ENCODE data around the gene ST7.

ST7 gene

DNA sequence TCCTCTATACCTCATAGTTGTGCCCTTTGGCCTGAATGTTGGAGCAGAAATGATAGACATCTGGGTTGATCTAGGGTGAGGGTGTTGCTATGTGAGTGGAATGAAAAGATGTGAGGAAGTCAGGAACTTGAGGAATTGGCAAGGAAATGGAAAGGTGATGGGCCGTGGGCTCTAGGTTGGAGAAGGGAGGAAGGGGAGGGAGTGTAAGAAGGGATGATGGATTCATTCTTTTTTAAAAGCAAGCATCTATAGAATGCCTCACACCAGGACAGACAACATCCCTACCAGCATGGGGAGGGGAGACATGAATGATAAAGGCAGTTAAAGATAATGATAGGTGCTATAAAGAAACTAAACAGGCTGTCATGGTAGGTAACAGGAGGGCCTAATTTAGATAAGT lies 201.4 kb downstream of the ST7 start:
- DNase-seq (ENCODE audit: low read depth in 2 of 2): no peak

DNA sequence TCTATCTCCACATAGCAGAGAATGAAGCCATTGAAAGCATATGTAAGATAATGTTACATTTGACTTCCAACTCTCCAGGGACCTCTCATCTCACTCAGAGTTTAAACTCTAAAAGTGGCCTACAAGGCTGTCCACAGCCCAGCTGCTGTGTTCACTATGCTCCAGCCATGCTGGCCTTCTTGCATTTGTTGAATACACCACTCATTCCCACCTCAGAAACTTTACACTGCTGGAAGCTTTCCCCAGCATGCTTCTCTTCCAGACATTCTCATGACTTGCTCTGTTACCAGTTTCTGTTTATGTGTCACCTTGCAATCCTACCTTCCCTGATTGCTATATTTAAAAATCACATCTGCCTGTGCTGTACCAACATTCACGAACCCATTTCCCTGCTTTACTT lies 202.4 kb downstream of the ST7 start:
- no peak for DNase-seq (ENCODE audit: low read depth in 2 of 2)

DNA sequence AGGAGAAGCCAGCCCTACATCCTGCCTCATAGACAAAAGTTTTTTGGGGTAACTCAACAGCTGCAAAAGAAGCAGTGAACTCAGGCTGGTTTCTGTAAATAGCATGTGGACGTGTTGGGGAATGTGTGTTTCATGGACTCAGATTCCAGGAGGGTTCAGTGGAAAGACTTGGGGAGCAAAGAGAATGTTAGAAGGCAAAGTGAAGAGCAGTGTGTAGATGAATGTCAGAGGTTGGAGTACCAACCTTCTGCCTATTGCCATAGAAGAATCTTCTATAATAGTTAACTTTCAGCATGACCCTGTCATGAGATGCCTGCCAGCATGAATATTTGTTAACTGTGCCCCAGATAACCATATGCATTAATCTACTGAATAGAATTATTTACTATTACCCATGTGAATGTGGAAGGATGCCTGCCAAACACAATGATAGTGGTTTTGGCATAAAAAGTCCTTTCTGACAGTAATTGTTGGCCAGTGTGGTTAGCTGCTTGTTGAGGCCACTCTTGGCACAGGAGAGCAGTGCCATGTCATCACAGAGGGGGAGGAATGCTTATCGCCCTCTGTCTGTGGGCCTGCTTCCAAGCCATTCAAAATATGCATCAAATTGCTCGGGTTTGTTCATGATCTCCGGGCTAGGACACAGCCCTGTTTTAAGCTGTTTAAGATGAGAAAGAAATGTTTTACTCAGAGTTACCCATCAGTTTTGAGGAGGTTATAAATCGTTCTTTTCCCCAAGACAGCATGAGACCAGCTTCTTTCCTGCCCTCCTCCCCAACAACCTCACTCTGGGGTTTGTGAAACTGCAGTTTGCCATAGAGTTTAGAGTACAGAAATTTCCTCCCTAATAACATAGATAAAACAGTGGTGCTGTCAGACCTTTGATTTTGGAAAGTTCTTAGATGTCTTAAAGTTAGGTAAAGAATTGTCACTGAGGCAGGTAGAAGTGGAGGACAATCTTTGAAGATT lies 204.2 kb downstream of the ST7 start:
- DNase-seq (ENCODE audit: low read depth in 2 of 2): no peak

DNA sequence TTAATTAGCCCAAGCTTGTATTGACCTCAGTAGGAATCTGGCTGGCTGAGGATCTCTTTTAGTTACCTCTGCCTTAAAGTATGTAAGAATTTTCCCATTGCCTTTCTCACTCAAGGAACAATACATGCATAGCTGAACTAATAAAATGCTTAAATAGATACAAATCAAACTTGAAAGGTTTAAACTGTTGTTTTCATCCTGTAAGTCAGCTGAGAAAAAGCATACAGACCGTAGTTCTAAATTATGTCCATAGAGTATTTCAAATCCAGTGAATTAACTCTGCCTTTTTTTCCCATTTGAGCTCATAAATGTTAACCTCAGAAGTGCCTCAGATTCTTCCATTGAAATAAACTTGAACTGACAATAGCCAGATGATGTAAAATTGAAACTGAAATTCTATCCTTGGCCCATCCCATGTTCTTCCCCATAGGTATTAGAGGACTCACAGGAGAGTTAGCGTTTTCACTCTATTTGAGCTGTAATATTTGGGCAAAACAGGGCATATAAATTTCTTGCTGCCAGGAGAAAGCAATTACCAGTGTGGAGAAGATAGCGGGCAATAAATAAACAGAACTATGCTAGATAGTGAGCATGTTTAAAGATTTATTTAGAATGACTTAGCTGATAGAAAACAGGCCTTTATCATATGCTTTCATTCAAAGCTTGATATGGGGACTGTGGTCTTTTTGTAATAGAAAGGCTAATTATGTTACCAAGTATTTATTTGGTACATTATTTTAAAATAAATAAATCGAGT lies 205.8 kb downstream of the ST7 start:
- no peak for DNase-seq (ENCODE audit: low read depth in 2 of 2)

DNA sequence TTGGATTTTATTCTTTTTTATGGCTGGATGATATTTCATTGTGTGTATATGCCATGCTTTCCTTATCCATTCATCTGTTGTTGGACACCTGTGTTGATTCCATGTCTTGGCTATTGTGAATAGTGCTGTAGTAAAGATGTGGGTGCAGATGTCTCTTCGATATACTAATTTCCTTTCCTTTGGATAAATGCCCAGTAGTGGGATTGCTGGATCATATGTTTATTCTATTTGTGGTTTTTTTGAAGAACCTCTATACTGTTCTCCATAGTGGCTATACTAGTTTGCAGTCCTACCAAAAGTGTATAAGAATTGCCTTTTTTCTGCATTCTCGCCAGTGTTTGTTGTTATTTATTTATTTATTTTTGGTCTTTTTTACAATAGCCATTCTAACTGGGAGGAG lies 209.8 kb downstream of the ST7 start:
- DNase-seq (ENCODE audit: low read depth in 2 of 2): no peak

DNA sequence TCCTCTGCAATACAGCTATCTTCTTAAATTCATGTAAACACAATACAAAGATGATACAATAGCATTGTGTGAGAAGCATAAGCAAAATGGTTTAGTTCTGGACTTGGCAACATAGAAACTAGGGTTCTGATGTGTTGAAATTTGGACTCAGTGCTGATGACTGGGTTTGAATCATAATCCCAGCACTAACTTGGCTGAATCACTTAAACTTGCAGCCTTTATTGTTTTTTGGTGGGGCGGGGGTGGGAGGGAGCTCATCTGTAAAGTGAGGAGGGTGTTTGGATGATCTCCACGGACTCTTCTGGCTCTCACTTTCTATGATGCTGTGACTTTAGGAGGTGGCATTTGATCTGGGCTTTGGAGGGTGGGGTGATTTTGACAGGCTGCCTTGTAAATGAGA lies 211.3 kb downstream of the ST7 start:
- no peak for DNase-seq (ENCODE audit: low read depth in 2 of 2)

DNA sequence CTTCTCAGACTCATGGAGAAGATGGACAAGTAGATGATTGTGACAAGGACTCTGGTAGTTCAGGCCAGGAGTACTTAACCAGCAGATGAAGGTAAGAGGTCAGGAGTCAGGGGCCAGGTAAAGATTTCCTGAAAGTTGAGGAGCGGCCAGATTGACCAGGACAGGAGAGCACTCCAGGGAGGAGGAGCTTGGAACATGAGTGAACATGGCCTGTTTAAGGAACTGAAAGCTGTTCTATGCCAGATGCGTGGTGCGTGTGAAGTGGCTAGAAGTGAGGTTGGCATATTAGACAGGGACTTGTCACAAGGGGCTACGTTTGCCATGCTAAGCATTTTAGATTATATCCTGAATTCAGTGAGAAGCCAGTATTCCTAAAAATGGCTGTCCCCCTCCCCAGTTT lies 212.4 kb downstream of the ST7 start:
- no peak for DNase-seq (ENCODE audit: low read depth in 2 of 2)

DNA sequence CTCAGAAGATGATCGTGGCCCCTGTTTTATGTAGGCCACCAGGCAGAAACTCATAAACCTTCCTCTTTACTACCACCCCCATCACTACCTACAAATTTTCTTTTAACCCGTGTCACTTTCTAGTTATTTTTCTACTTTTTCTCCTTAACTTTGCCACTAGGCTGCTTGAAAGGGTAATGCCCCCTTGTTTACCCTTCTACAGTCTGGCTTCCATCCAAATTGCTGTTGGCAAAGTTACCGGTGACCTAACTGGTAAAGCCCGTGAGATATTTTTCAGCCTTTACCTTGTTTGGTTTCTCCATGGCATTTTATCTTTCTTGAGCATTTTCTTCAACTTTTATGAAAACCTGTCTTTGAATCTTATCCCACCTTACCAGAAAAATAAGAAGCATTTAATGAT lies 216.6 kb downstream of the ST7 start:
- DNase-seq (ENCODE audit: low read depth in 2 of 2): no peak

DNA sequence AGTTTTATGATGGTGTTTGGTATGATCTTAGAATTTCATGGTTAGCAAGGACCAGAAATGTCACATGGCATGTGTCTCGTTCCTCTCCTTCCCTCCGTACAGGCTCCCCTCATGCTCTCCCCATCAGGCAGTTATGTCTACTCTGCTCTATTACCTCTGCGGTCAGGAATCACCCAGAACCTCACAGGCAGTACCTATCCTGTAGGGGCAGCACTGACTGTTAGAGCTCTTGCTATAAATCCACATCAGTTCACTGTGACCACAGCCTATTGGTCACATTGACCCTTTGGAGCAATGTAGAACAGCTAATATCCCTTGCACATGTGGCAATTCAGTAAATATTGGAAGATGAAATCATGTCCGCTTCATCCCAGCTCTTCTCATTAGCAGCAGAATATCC lies 217.8 kb downstream of the ST7 start:
- DNase-seq (ENCODE audit: low read depth in 2 of 2): no peak

DNA sequence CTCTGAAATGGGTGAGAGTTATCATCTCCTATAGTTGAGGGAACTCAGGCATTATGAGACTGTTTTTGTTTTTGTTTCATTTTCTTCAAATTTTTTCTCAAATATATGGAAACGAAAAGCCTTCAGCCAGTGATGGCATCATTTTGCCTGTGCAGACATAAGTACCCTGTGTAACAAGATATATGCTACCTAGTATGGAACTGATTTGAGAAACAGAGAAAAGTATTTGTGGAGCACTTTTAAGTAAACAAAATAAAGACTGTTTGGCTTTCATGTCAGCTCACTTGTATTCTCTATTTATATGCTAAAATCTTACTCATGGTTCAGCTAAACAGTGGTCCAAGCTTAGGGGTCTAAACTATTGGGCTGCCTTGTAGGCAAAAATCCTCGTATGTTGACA lies 219.0 kb downstream of the ST7 start:
- DNase-seq (ENCODE audit: low read depth in 2 of 2): no peak

DNA sequence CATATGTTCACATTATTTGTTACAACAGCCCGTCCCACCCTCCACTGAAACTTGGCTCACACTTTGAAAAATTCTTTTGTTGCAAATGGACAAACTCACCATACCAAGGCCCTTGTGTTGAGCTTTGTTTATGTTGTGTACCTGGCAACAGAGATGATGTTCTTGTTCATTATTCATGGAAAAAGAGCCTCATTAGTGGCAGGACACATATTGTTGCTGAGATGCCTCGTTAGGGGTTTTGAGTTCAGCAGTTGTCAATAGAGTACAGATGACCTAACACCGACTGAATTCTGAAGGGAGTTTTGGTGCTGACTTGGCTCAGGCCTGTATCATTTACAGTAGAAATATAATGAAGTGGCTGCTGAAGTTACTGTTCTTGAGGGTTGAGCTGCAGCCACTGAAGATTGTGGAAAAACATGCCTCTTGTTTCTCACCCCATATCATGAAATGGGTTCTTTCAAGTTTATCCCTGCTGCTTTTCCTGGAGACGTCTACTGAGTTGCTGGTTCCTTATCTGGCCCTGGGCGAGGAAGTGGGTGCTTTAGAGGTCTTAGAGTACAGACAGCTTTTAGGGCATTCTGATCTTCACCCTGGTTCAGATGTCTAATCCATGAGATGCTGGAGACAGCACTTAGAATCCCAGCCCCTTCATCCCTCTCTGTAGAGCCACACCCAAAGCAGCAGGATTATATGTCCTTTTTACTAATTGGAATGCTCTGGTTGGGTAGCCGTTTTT lies 219.9 kb downstream of the ST7 start:
- no peak for DNase-seq (ENCODE audit: low read depth in 2 of 2)

DNA sequence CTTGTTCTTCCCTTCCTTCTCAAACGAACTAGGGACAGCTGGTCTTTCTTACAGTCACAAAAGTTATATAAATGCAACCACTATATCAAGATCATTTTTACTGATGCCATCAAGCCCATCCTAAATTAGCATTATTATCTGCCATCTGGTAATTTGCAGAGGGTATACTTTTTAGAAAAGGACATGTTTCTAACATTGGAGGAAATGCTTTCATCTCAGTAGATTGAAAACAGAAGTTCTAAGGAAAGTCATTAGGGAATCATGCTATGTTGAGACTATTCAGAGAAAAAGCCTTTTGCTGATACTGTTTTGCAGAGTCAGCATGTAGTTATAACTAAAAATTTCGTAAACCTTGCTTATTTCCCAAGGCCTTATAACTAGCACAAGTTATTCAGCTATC lies 222.9 kb downstream of the ST7 start:
- no peak for DNase-seq (ENCODE audit: low read depth in 2 of 2)

DNA sequence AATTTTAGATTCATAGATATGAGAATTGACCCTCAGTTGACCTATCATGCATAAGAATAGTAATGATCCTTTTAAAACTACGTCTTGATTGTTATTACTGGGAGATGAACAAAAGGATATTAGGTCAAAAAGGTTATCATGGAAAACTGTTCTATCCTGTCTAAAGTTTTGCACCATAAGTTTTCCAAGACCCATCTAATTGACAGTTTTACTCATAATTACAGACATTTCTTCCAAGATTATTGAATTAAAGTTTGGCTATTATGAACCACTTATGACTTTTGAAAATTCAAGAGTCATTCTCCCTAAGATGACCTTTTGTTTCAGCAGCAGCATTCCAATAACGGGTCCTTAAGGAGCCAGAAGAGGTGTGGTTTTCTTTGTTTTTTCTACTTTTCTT lies 225.3 kb downstream of the ST7 start:
- no peak for DNase-seq (ENCODE audit: low read depth in 2 of 2)

DNA sequence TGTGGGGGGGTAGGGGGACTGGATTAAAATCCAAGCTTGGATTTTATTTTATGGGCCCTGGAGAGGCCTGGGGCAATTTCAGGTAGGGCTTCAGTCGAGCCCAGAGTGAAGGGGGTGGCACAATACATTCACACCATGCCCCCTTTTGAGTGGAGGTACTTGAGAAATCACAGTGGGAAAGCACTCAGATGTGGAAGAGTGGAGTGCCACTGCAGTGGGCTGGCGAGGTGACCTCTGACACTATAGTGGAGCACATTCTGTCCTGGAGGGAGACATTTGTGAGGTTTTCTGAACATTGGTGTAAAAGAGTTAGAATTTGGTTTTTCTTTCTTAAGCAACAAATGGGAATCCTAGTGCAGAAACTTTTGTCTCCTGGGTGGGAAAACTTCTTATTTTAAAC lies 226.4 kb downstream of the ST7 start:
- no peak for DNase-seq (ENCODE audit: low read depth in 2 of 2)

DNA sequence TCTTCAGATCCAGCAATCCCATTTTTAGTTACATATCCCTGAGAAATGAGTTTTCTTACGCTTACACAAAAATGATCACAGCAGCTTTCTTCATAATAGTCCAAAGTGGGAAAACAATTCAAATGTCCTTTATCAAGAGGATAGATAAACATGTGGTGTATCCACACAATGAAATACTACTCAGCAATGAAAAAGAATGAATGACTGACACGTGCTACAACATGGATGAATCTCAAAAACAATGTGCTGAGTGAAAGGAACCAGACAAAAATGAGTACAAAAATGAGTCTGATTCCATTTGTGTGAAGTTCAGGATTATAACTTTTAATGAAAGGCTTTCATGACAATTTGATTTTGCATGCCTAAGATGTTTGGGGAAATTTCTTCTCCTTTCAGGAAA lies 230.4 kb downstream of the ST7 start:
- DNase-seq (ENCODE audit: low read depth in 2 of 2): no peak

DNA sequence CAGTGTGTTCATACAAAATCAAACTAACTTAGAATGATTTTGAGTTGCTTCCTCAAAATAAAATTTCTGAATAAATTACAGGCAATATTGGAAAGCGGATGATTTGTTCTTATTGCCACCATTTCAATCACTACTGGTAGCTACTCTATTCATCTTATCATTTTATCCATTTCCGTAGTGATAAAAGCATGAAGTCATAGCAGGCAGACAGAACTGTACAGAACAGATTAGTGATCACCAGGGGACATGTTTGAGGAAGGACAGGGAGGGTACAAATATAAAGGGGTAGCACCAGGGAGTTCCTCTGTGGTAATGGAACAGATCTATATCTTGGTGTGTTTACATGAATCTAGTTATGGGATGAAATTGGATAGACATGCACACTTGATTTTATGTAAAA lies 231.1 kb downstream of the ST7 start:
- no peak for DNase-seq (ENCODE audit: low read depth in 2 of 2)

DNA sequence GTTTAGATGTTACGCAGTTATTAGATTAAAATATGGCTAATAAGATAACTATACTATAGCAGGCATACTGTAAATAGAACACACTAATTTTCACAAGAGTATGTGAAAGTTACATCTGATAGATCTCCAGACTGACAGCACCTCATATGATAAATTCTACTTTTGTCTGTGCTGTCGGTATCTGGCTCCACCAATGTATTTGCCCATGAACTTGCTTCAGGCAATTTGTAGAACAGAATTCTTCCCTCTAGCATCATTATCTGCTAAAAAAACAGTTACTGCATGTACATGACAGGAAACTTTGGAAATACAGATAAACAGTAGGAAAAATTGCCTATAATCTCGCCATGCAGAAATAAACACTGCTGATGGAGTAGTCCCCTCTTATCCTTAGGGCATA lies 231.8 kb downstream of the ST7 start:
- DNase-seq (ENCODE audit: low read depth in 2 of 2): no peak

DNA sequence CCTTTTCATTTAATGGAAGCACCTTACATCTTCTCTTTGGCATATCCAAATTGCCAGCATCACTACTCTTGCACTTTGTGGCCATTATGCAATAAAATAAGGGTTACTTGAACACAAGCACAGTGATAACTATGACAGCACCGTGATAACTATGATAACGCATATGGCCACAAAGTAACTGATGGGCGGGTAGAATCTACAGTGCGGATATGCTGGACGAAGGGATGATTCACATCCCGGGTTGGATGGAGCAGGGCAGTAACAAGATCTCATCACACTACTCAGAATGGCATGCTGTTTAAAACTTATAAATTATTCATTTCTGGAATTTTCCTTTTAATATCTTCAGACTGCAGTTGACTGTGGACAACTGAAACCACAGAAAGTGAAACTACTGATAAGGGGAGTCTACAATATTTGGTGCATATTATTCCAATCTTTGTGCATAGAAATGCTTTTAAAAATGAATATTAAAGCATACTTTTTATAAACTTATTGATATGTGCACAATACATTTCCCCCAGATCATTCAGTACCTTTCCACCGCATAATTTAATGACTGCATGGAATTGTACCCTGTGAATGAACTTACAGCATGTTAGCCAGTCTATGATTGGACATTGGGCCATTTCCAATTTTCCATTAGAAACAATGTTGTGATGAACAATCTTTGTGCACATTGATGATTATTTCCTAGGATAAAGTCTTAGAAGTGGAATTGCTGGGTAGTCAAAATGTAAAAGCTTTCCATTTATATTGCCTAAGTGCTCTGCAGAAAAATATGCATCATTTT lies 233.1 kb downstream of the ST7 start:
- DNase-seq (ENCODE audit: low read depth in 2 of 2): no peak

DNA sequence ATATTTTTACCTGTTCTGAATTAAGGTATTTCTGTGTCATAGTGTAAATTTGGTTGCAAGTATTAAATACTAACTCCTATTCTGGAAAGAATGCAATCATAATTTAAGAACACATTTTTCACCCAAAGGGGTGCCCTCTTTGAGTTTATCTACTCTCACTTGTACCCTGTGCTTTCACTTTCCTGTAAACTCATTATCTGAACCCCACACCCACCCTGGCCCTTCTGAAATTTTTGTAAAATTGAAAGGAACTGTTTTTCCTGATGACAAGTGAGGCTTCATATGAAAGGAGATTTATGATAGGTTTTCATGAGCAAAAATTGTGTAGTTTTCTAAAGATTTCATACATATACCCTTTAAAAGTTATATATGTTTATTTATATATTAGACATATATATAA lies 235.1 kb downstream of the ST7 start:
- DNase-seq (ENCODE audit: low read depth in 2 of 2): no peak

DNA sequence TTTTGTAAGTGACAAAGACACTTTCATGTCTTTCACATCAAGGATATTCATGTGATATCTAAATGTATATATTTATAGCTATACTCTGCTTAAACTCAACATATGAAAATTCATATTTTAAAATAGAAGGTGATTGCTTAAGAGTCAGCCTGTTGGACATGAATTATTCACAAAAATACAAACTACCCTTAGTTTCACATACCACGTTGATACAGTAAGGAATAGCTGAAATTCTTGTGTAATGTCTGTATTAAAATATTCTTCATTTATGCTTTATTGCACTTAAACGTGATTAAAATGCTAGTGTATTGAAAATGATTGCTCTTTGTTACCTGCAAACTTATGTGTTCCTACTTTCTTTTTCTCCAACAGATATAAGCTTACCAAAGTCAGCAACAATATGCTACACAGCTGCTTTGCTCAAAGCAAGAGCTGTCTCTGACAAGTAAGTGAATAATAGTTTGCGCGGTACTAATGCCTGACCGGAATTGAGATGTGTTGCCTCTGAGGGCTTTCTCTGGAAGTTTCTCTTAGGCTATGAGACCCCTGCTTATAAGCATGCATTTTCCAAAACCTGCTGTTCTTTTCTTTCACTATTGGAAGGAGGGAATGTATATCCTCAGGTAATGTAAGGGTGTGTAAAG lies 235.8 kb downstream of the ST7 start:
- DNase-seq (ENCODE audit: low read depth in 2 of 2): no peak

DNA sequence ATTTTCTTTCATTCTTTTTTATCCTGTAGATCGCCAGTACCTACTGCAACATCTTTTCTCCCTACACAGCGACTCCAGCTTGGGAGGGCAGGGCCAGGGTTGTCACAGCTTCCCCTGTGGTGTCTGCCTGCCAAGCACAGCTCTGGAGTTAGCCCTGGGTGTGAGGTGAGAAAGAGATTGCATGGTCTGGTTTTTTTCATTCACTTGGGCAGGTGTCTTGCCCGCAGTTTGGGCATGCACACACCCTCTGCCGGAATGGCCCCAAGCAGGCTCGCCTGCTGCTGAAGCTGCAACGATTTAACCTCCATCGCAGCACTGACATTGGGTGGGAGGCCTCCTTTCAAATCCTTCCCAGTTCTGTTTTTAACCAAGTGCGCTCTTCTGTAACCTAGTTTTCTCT lies 236.8 kb downstream of the ST7 start:
- no peak for DNase-seq (ENCODE audit: low read depth in 2 of 2)

Data from stimulated activated CD4-positive, alpha-beta T cell treated with anti-CD3 and anti-CD28 coated beads, Interleukin-4, amount 100 ng/mL, for 48 hours (primary cell).